Hepatocyte (in vitro differentiated cells): ENCODE measurements around the gene SRCIN1. TPM values are rescaled to one million over a fixed set of nuclear protein-coding genes. Genes with fewer than 3 reads are reported as not detected.

Experiments
- DNase-seq: peaks from one replicate; pipeline ENCODE4 v3.0.0-alpha.2; 2016; ENCODE audit warnings: low spot score
- H2AFZ ChIP-seq: fragments of 200-600 bp; sonication (generic); 2 replicates; pipeline ENCODE4 v1.6.0; 2016; ENCODE audit warnings: antibody characterized with exemption, mild to moderate bottlenecking
- H3K27ac ChIP-seq: fragments of 200-600 bp; sonication (generic); 2 replicates; pipeline ENCODE4 v1.5.1; 2016; ENCODE audit warnings: mild to moderate bottlenecking
- H3K27me3 ChIP-seq: fragments of 200-600 bp; sonication (generic); 2 replicates; pipeline ENCODE4 v1.6.1; 2016
- H3K36me3 ChIP-seq: fragments of 200-600 bp; sonication (generic); replicated peaks from 2 replicates; pipeline ENCODE4 v1.5.1; 2016; ENCODE audit warnings: low read depth; ENCODE audit not compliant: insufficient read depth
- H3K4me1 ChIP-seq: fragments of 200-600 bp; sonication (generic); 2 replicates; pipeline ENCODE4 v1.5.1; 2016; ENCODE audit warnings: mild to moderate bottlenecking, moderate library complexity; ENCODE audit not compliant: insufficient read depth
- H3K4me2 ChIP-seq: fragments of 200-600 bp; sonication (generic); 2 replicates; pipeline ENCODE4 v1.6.0; 2016
- H3K4me3 ChIP-seq: fragments of 200-600 bp; sonication (generic); 2 replicates; pipeline ENCODE4 v1.5.1; 2016; ENCODE audit warnings: mild to moderate bottlenecking
- H3K79me2 ChIP-seq: fragments of 200-600 bp; sonication (generic); 2 replicates; pipeline ENCODE4 v1.6.0; 2017; ENCODE audit warnings: mild to moderate bottlenecking
- H3K9me2 ChIP-seq: fragments of 200-600 bp; sonication (generic); replicated peaks from 2 replicates; pipeline ENCODE4 v1.6.0; 2017; ENCODE audit warnings: mild to moderate bottlenecking; ENCODE audit not compliant: insufficient read depth
- H3K9me3 ChIP-seq: fragments of 200-600 bp; sonication (generic); 2 replicates; pipeline ENCODE4 v1.5.1; 2016; ENCODE audit warnings: low read depth, mild to moderate bottlenecking
- H4K20me1 ChIP-seq: fragments of 200-600 bp; sonication (generic); 2 replicates; pipeline ENCODE4 v1.6.0; 2016; ENCODE audit warnings: mild to moderate bottlenecking; ENCODE audit not compliant: insufficient read depth, poor library complexity, severe bottlenecking
- EZH2 ChIP-seq: fragments of 200-600 bp; sonication (generic); IDR thresholded peaks from 2 replicates; pipeline ENCODE4 v1.6.1; 2016; ENCODE audit warnings: antibody characterized with exemption, mild to moderate bottlenecking, borderline replicate concordance
- EZH2phosphoT487 ChIP-seq: fragments of 200-600 bp; sonication (generic); IDR thresholded peaks from one replicate; pipeline ENCODE4 v1.6.1; 2018; ENCODE audit warnings: antibody characterized with exemption, mild to moderate bottlenecking, low read depth, moderate library complexity; ENCODE audit not compliant: unreplicated experiment, severe bottlenecking
- WGBS: methylation state at CpG from one replicate; pipeline ENCODE4 v1.1.6; 2016; ENCODE audit warnings: low lambda C conversion rate; ENCODE audit errors: missing lambda C conversion rate; 5-methylcytosine and 5-hydroxymethylcytosine counted together
- polyA plus RNA-seq: library from polyadenylated mRNA; unstranded; fragments of >200 nt; fragmentation: Nextera tagmentation; extraction: Ambion mirVana; gene quantifications from 2 replicates; pipeline ENCODE4 v1.2.1, GENCODE V29; 2016
- total RNA-seq: library from RNA; depleted of rRNA; stranded (reverse); fragments of >200 nt; gene quantifications from 2 replicates; pipeline ENCODE4 v1.2.3, GENCODE V29; 2014
- TF ChIP-seq, protein P1 (sequence below): fragments of 200-600 bp; sonication (generic); IDR thresholded peaks from 2 replicates; pipeline ENCODE4 v1.5.1; 2016; ENCODE audit warnings: antibody characterized with exemption, mild to moderate bottlenecking; ENCODE audit not compliant: poor library complexity

Gene SRCIN1
- total and polyA plus RNA-seq, 2 experiments from 2014 or later, result 0.82 to 0.90 TPM

DNA sequence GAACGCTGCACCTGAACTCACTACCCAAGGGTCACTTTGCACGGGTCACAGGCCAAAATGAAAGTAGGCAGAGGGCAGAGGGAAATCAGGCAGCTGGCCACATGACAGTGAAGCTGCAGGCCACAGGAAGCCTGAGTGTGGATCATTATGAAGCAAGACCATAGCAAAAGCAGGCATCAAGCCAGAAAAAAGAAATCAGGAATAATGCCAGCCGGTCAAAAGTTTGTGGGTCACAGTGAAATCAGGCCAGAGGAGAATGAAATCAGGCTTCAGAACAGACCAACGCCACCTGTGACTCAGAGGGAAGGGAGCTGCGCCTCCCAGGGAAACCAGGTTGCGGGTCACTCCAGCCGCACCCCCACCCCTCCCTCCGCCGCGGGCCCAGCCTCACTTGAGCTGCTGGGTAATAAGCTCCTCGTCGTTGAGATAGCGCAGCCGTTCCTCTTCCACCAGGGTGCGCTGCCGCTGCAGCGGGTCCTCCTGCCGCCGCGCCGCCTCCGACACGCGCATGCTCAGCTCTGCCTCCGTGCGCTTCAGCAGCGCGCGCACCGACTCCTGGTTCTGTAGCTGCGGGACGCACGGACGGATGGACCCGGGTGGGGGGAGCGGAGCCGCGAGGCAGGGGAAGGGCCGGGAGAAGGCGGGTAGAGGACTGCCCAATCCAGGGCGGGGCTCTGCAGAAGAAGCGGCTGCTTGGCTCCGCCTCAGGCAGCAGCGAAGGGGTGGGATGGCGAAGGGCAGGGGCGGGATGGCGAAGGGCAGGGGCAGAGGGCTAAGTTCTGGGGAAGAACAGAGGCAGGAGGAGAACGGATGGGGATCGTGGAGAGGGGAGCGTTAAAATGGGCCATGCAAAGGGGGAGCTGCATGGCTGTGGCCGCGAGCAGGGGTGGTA lies 47.7 kb downstream of the SRCIN1 start:
- H3K36me3 ChIP-seq, result no peaks in the 10 kb centered on the region
- peaks cover 11% of the 10 kb centered on the region for H3K4me1 ChIP-seq
- H3K4me3 ChIP-seq, result peak overlapping the region; percentile 31
- TF ChIP-seq, protein P1, sequence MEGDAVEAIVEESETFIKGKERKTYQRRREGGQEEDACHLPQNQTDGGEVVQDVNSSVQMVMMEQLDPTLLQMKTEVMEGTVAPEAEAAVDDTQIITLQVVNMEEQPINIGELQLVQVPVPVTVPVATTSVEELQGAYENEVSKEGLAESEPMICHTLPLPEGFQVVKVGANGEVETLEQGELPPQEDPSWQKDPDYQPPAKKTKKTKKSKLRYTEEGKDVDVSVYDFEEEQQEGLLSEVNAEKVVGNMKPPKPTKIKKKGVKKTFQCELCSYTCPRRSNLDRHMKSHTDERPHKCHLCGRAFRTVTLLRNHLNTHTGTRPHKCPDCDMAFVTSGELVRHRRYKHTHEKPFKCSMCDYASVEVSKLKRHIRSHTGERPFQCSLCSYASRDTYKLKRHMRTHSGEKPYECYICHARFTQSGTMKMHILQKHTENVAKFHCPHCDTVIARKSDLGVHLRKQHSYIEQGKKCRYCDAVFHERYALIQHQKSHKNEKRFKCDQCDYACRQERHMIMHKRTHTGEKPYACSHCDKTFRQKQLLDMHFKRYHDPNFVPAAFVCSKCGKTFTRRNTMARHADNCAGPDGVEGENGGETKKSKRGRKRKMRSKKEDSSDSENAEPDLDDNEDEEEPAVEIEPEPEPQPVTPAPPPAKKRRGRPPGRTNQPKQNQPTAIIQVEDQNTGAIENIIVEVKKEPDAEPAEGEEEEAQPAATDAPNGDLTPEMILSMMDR, result peak; percentile 98
- no peak for TF ChIP-seq EZH2phosphoT487
- peak overlapping the region; percentile 54 for H2AFZ ChIP-seq
- H4K20me1 ChIP-seq, result no peaks in the 10 kb centered on the region
- H3K9me2 ChIP-seq, result no peaks in the 10 kb centered on the region
- 7% methylated on average over 36 of the region's 52 CpGs for WGBS
- no peaks in the 10 kb centered on the region for H3K79me2 ChIP-seq
- H3K27ac ChIP-seq, result peak overlapping the region; percentile 0
- peak overlapping the region; percentile 93 for H3K4me2 ChIP-seq
- DNase-seq, result peak; percentile 97
- no peaks in the 10 kb centered on the region for H3K9me3 ChIP-seq
- peaks cover 39% of the 10 kb centered on the region for H3K27me3 ChIP-seq

DNA sequence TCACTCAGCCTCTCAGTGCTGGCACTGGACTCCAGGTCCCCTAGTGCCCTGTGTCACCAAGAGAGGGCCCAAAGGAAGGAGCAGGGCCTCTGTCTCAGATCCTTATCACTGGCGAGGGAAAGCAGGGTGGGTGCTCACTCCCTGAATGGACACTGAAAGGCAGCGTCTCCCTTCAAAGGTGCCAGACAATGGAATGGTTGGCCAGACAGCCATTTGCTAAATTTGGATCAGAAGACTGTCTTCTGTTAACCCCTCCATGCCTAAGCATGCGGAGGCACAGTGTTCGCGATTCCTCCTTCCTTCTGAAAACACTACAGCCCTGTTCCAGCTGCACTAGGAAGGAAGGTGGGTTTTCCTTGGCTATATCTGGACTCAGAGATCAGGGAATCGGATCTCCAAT lies 48.4 kb downstream of the SRCIN1 start:
- no peak for DNase-seq
- Histone ChIP-seq H3K36me3 (no peaks in the 10 kb centered on the region), H3K27me3 (peaks cover 32% of the 10 kb centered on the region), H3K4me3 (no peak overlapping the region), H3K4me2 (peak overlapping the region; percentile 93), H3K4me1 (peaks cover 11% of the 10 kb centered on the region), H3K27ac (peak overlapping the region; percentile 0), H3K9me3 (no peaks in the 10 kb centered on the region), H2AFZ (no peak overlapping the region), H3K79me2 (no peaks in the 10 kb centered on the region), H3K9me2 (no peaks in the 10 kb centered on the region), H4K20me1 (no peaks in the 10 kb centered on the region)
- WGBS, result 82% methylated on average over 6 of the region's 6 CpGs
- TF ChIP-seq EZH2, result no peak
- TF ChIP-seq, protein P1, result no peak
- TF ChIP-seq EZH2phosphoT487, result no peak

DNA sequence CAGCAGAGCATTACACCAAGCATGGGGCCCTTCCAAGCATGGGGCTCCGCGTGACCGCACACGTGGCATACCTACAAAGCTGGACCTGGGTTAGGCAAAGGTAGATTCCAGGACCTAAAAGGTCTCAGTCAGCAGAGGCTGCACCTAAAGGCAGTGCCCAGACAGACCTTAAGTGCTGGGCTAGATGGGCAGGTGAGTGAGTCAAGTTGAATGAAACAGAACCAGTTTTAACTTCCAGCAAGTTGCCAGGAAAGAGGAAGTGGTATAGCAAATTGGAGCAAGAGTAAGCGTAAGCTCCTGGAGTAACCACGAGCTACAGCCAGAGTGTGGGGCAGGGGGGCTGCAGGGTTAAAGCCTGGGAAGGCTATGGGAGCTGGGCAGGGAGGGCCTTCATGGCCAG lies 49.5 kb downstream of the SRCIN1 start:
- H2AFZ ChIP-seq, result no peak overlapping the region
- no peaks in the 10 kb centered on the region for H4K20me1 ChIP-seq
- H3K27ac ChIP-seq, result no peak overlapping the region
- TF ChIP-seq EZH2 (no peak), EZH2phosphoT487 (no peak)
- TF ChIP-seq, protein P1, result no peak
- no peaks in the 10 kb centered on the region for H3K9me3 ChIP-seq
- H3K4me2 ChIP-seq, result no peak overlapping the region
- H3K79me2 ChIP-seq, result no peaks in the 10 kb centered on the region
- H3K27me3 ChIP-seq, result peaks cover 20% of the 10 kb centered on the region
- H3K9me2 ChIP-seq, result no peaks in the 10 kb centered on the region
- 94% methylated on average over 6 of the region's 6 CpGs for WGBS
- H3K4me3 ChIP-seq, result no peak overlapping the region
- no peak for DNase-seq
- H3K4me1 ChIP-seq, result peaks cover 11% of the 10 kb centered on the region
- no peaks in the 10 kb centered on the region for H3K36me3 ChIP-seq
